A172 (cell line): ENCODE measurements around the gene ACSS1. TPM values are rescaled to one million over a fixed set of nuclear protein-coding genes. Genes with fewer than 3 reads are reported as not detected.
"Not testable (repeated sequence)": the region's sequence is repeated elsewhere in the genome, so short reads cannot be mapped to it uniquely, and the experiment has no call there.

Experiments used
- DNase-seq: peaks from one replicate; pipeline ENCODE4 v3.0.0-alpha.2; 2015; ENCODE audit warnings: low spot score
- total RNA-seq: library from RNA; depleted of rRNA; stranded (reverse); fragments of >200 nt; shearing (Covaris generic); gene quantifications from 2 replicates; pipeline ENCODE4 v1.2.3, GENCODE V29; 2014

The ACSS1 gene
- total RNA-seq, 1 experiment from 2014 or later, result 0.10 TPM

GRCh38 chr20:25013478-25014380 lies 44.2 kb downstream of the ACSS1 start:
- no peak for DNase-seq

GRCh38 chr20:25012616-25013189 lies 45.2 kb downstream of the ACSS1 start:
- DNase-seq, result no peak

GRCh38 chr20:25011831-25012241 lies 46.1 kb downstream of the ACSS1 start:
- no peak for DNase-seq

- DNase-seq, result no peak
These were observed 46.7 kb downstream of the ACSS1 start for GRCh38 chr20:25011261-25011660.

DNA sequence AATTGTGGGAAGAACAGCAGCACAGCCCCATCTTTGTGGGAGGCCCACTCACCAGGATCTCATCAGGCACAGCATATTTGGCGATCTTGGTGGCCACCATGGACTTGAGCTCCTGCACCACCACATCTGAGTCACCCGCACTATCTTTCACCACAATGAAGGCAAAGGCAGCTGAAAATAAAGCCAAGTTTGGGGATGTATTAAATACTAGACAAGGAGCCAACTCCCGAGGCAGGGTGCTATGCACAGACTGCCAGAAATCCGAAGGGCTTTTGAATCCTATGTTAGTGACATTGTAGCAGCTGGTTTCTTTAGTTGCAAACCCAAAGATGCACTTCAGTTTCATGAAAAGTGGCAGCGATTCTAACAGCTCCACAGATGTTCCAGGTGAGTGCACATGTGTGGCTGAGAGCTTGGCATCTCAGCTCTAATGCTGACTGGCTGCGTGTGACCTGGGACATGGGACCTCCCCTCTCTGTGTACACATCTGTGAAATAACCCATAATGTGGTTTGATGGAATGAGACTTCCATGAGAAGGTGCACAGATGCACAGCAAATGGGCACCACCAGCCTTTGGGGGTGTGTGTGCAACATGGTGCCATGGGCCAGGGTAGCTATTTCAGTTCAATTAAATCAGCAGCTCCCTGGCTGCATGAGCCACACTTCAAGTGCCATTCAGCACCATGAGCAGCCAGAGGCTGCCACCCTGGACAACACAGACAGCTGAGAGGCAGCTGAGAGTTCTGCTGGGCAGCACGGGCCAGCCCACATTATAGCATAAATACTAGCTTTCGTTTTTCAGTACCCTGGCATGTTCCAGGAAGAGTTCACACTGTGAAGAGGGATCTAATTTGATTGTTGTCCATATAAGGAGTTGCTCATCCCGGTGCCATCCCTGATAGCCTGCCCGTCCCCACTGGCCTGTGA lies 48.5 kb downstream of the ACSS1 start:
- no peak for DNase-seq

DNA sequence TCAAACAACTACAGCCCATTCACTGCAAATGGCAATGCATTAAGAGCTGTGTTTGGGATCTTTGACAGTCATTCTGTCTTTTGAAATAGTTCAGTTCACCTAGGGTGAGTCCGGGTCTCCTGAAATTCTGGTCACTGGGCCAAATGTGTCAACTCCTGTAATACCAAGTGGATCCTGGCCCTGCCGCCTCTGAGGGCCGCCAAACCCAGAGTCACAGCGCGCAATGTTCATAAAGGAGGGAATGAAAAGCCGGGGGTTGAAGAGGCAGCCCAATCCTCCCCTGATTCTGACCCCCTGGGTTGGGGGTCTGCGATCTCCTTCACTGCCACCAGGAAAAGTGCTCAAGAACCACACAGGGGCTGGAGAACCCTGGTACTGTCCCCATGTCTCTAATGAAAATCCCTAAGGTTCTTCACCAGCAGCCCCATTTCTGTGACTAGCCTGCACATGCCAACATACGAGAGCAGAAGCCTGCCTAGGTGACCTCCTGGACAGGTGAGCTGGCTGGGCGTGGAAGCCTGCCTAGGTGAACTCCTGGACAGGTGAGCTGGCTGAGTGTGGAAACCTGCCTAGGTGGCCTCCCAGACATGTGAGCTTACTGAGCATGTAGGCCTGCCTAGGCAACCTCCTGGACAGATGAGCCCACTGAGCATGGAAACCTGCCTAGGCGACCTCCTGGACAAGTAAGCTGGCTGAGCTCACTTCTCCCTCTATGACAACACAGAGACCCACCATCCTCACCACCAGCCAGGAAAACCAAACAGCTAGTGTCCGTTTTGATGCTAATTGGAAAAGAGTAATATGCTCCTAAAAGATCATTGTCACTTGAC lies 49.3 kb downstream of the ACSS1 start:
- DNase-seq, result no peak

DNA sequence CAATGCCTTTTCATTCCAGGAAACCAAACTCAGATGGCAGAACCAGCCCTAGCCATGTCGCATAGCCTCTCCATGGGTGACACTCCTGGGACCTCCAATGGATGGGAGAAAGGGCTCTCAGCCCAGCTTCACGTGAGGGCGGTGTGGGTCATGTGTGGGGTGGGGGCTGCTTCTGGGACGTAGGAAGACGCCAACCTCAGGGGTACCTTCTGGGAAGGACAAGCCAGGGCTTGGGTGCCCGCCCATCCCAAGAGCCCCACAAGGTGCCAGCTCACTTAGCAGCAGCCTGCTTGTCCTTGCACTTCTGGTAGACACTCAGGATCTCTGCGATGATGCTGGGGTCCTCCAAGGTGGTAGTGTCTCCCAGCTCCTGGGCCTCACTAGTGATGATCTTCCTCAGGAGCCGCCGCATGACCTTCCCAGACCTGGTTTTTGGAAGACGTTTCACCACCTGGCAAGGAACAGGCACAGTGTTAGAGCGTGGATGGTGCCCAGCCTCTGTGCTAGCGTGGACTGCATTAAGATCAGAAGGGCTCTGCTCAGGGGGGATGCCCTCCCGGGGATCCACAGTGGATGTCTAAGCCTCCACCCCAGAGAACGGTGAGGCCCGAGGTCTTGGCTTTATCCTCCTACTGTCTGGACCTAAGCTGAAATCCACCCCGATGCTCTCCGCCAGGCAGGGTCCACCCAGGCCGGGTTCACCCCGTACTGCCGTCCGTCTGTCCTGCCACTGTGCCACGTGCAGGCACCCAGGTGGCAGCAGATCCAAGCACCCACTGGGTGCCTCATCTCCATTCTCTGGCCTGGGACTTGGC lies 50.2 kb downstream of the ACSS1 start:
- DNase-seq, result no peak

DNA sequence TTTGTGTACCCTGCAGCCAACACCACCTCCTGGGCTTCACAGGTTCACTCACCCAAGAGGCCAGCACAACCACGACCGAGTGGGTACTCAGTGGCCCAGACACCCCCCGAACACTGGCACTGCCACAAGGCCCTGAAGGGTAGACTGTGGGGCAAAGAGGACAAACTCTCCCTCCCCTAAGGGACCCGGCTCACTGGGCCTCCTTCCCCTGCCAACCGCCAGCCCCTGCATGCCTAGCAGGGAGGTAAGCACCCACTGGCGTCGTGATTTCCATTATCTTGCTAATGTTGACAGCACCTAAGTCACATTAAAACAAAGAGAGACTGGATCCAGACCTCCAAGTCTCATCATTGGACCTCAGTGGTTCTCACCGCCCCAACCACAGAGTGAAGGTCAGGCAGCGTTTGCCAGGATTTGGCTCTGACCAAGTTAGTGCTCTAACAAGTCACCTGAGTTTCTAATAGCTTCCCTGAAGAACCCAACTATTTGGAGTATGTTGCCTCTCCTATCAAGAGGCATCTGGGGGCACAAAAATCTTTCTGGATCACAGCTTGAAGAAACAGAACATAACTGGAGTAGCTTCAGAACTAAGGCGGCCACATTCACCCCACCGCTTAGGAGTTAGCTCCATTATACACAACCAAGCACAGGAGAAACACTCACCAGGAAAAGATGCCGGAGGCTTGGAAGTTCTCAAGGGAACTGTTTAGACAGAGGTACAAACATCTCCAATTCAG lies 51.3 kb downstream of the ACSS1 start:
- DNase-seq, result no peak

GRCh38 chr20:25005661-25006060 lies 52.3 kb downstream of the ACSS1 start:
- DNase-seq, result no peak

GRCh38 chr20:25005220-25005619 lies 52.7 kb downstream of the ACSS1 start:
- DNase-seq, result peak; percentile 16

GRCh38 chr20:25003002-25003401 lies 54.9 kb downstream of the ACSS1 start:
- no peak for DNase-seq

DNA sequence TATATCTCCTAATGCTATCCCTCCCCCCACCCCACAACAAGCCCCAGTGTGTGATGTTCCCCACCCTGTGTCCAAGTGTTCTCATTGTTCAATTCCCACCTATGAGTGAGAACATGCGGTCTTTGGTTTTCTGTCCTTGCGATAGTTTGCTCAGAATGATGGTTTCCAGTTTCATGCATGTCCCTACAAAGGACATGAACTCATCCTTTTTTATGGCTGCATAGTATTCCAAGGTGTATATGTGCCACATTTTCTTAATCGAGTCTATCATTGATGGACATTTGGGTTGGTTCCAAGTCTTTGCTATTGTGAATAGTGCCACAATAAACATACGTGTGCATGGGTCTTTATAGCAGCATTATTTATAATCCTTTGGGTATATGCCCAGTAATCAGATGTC lies 56.6 kb downstream of the ACSS1 start:
- DNase-seq, result not testable (repeated sequence)

DNA sequence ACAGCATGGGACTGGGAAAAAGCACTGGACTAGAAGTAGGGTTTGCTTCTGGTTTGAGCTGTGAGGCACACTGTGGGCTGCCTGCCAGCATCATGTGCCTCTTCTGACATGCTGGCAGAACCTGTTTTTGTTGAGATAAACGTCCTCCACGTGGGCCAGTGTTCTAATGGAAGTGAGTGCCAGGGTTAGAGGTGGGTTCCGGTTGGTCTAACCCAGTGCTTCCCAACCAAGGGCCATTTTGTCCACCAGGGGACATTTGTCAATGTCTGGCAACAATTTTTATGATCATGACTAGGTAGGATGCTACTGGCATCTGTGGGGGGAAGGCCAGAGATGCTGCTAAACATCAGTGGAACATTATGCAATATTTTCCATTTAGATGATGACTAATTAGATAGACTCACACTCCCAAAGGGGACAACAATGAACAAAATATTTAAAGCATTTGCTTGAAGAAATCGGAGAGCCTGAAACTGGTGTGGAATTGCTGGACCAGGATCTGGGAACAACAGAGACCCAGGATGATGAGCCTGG lies 57.6 kb downstream of the ACSS1 start:
- peak; percentile 96 for DNase-seq

- DNase-seq, result no peak
These were observed 58.4 kb downstream of the ACSS1 start for GRCh38 chr20:24999568-24999967.

DNA sequence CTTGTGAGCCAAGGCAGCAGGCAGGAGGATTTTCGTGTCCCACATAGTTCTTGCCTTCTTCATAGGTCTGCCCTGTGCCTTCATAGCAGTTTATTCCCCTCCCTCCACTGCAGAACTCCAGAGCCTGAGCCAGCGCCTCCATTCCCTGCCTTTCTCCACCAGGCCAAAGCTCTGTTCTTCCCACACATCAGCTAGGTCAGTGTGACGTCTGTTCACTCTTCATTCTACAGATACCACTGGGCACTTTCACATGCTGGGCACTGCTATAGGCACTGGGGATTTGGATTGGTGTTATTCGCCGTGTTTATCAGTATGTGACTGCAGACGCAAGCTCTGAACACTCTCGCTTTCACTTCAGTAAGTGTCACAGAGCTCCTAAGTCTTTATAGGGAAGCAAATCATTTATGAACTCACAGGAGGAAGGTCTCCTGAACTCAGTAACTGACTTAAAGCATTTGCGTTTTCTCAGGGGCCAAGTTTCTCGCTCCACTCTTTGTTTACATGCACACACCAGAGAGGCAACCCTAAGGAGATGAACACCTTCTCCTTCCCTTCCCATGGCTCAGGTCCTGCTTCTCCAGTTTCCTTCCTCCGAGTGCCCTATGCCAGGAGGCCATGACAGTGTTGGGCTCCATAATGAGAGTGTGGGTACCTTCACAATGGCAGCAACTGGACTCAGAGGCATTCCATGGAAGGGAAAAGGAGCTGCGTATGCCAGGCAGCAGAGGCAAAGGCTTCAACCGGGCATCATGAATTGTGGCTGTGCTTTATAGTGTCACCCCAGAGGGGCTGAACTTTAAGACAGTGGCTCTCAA lies 59.1 kb downstream of the ACSS1 start:
- DNase-seq, result no peak

- no peak for DNase-seq
These were observed 59.8 kb downstream of the ACSS1 start for GRCh38 chr20:24998121-24998520.

DNA sequence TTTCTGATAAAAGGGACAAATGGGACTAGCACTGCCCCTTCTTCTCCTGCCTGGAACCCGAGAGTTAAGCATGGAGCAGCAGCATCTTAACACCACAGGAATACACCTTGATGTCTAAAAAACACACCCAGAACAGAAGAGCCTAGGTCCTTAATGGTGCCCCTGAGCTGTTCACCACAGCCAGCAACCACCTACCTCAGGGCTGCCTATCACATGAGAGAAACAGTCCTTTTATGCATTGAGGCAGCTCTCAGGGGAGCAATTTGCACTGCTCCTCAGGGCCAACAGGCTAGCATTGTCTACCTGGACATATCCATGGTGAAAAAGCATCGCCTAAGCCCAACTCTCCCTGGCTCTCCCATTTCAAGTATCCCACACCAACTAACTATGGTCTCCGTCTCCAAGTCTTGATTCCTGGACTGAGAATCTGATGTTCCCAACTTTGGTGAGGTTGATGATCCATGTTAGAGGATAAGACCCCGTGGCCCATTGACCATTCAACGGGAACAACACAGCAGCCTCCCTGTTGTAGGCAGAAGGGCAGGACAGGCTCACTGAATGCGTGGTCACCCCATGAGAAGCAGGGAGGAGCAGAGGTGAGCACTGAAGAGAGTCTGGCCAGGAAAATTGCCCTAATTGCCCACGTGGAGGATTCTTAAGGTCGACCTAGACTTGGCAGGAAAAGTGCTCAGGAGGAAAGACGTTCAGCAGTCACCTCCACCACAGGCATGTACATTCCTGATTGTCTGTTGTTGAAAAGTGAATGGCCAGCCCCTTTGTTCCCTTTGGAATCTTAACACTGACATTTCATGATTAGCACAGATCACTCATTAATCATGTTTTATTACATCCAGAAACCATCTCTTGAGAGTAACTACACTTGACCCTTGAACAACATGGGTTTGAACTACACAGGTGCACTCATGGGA lies 61.2 kb downstream of the ACSS1 start:
- DNase-seq, result no peak
